Mammary epithelial cell (primary cell): ENCODE data around the gene NAT8L.

Source experiments
- EZH2 ChIP-seq: IDR thresholded peaks from 2 replicates; pipeline ENCODE4 v1.6.1; 2012; ENCODE audit warnings: low read length, inconsistent platforms, borderline replicate concordance
- TF ChIP-seq, protein P1 (sequence below), 2 donors: IDR thresholded peaks in 1 of 2; conservative IDR thresholded peaks in 1 of 2; 2 replicates each; pipeline ENCODE4 v1.5.1; 2011 to 2012; ENCODE audit warnings: inconsistent platforms in 2 of 2, low read length in 2 of 2, mild to moderate bottlenecking in 2 of 2, control low read depth in 1 of 2, low read depth in 1 of 2; ENCODE audit not compliant: insufficient read depth in 1 of 2; ENCODE audit errors: extremely low read depth in 1 of 2

DNA sequence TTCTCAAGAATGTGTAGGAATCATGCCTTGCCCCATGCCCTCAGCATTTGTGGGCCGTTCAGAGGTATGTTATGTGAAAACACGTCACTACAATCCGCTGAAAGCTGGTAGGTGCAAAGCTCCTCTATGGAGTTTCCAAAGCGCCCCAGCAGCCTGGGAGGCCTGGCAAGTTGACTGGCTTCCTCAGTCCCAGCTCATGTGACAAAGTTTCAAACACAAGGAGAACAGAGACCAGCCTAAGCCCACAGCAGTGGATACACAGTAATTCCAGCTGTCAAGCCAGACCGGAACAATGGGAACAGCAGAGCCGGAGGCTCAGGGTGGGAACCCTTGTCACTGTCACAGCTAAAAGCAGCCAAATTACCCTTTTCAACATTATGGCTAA, 33.5 kb downstream of the NAT8L start:
- TF ChIP-seq, protein P1, sequence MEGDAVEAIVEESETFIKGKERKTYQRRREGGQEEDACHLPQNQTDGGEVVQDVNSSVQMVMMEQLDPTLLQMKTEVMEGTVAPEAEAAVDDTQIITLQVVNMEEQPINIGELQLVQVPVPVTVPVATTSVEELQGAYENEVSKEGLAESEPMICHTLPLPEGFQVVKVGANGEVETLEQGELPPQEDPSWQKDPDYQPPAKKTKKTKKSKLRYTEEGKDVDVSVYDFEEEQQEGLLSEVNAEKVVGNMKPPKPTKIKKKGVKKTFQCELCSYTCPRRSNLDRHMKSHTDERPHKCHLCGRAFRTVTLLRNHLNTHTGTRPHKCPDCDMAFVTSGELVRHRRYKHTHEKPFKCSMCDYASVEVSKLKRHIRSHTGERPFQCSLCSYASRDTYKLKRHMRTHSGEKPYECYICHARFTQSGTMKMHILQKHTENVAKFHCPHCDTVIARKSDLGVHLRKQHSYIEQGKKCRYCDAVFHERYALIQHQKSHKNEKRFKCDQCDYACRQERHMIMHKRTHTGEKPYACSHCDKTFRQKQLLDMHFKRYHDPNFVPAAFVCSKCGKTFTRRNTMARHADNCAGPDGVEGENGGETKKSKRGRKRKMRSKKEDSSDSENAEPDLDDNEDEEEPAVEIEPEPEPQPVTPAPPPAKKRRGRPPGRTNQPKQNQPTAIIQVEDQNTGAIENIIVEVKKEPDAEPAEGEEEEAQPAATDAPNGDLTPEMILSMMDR (conservative IDR thresholded peaks at IDR 0.05 in 1 of 2, IDR thresholded peaks at IDR 0.05 in 1 of 2; ENCODE audit: extremely low read depth in 1 of 2, insufficient read depth in 1 of 2, low read depth in 1 of 2, low read length in 2 of 2), result no peak
- no peak for TF ChIP-seq EZH2
